ENCODE measurements around the gene TRIM47. TPM values are rescaled to one million over a fixed set of nuclear protein-coding genes. Genes with fewer than 3 reads are reported as not detected.

The TRIM47 gene
- total RNA-seq, 1 experiment from 2014 or later = 15.2 TPM

- no peak for DNase-seq (ENCODE audit: low read depth)
These were observed 47.3 kb downstream of the TRIM47 start for GRCh38 chr17:75831032-75831571.

- DNase-seq (ENCODE audit: low read depth) = no peak
These were observed 48.0 kb downstream of the TRIM47 start for GRCh38 chr17:75830164-75831031.

- DNase-seq (ENCODE audit: low read depth) = no peak
These were observed 48.6 kb downstream of the TRIM47 start for GRCh38 chr17:75829747-75830146.

GRCh38 chr17:75828741-75829140, 49.6 kb downstream of the TRIM47 start:
- DNase-seq (ENCODE audit: low read depth) = no peak

- no peak for DNase-seq (ENCODE audit: low read depth)
These were observed 50.3 kb downstream of the TRIM47 start for GRCh38 chr17:75828076-75828400.

GRCh38 chr17:75827308-75828075, 50.9 kb downstream of the TRIM47 start:
- DNase-seq (ENCODE audit: low read depth) = peak; percentile 64

- no peak for DNase-seq (ENCODE audit: low read depth)
These were observed 51.6 kb downstream of the TRIM47 start for GRCh38 chr17:75826561-75827307.

- DNase-seq (ENCODE audit: low read depth) = no peak
These were observed 52.5 kb downstream of the TRIM47 start for GRCh38 chr17:75825748-75826370.

GRCh38 chr17:75825149-75825552, 53.2 kb downstream of the TRIM47 start:
- no peak for DNase-seq (ENCODE audit: low read depth)

- no peak for DNase-seq (ENCODE audit: low read depth)
These were observed 53.7 kb downstream of the TRIM47 start for GRCh38 chr17:75824666-75825065.

Other genes starting within 250 kb of the TRIM47 start
- not detected in 2 replicates for gene SMIM5, start 245.1 kb downstream of the TRIM47 start, total RNA-seq (2014; rRNA removed; shearing (Covaris generic))
- 17.7 and 18.2 TPM in 2 replicates for gene RECQL5, start 211.4 kb downstream of the TRIM47 start, total RNA-seq (2014; rRNA removed; shearing (Covaris generic))
- 98.3 and 118 TPM in 2 replicates for gene SAP30BP, start 211.2 kb downstream of the TRIM47 start, total RNA-seq (2014; rRNA removed; shearing (Covaris generic))
- 3.6 and 3.9 TPM in 2 replicates for gene ITGB4, start 157.1 kb downstream of the TRIM47 start, total RNA-seq (2014; rRNA removed; shearing (Covaris generic))
- 14.3 and 29.9 TPM in 2 replicates for gene GALK1, start 113.4 kb downstream of the TRIM47 start, total RNA-seq (2014; rRNA removed; shearing (Covaris generic))
- gene UNK, start 93.8 kb downstream of the TRIM47 start, total RNA-seq (2014; rRNA removed; shearing (Covaris generic)) = 36.8 and 40.6 TPM in 2 replicates
- 0.06 and 0.86 TPM in 2 replicates for gene UNC13D, start 34.2 kb downstream of the TRIM47 start, total RNA-seq (2014; rRNA removed; shearing (Covaris generic))
- 17.8 and 21.8 TPM in 2 replicates for gene WBP2, start 23.2 kb downstream of the TRIM47 start, total RNA-seq (2014; rRNA removed; shearing (Covaris generic))
- gene TRIM65, start 18.4 kb upstream of the TRIM47 start, total RNA-seq (2014; rRNA removed; shearing (Covaris generic)) = 15.6 and 24.1 TPM in 2 replicates
- 27.7 and 34.8 TPM in 2 replicates for gene MRPL38, start 26.3 kb upstream of the TRIM47 start, total RNA-seq (2014; rRNA removed; shearing (Covaris generic))
- gene FBF1, start 62.5 kb upstream of the TRIM47 start, total RNA-seq (2014; rRNA removed; shearing (Covaris generic)) = 6.3 and 8.0 TPM in 2 replicates
- 28.5 and 35.0 TPM in 2 replicates for gene ACOX1, start 100.6 kb upstream of the TRIM47 start, total RNA-seq (2014; rRNA removed; shearing (Covaris generic))
- gene TEN1, start 100.7 kb upstream of the TRIM47 start, total RNA-seq (2014; rRNA removed; shearing (Covaris generic)) = 11.1 and 15.0 TPM in 2 replicates
- 1.3 and 1.5 TPM in 2 replicates for gene CDK3, start 122.3 kb upstream of the TRIM47 start, total RNA-seq (2014; rRNA removed; shearing (Covaris generic))
- 0.06 and 0.12 TPM in 2 replicates for gene EVPL, start 148.7 kb upstream of the TRIM47 start, total RNA-seq (2014; rRNA removed; shearing (Covaris generic))
- 19.1 and 25.4 TPM in 2 replicates for gene SRP68, start 193.9 kb upstream of the TRIM47 start, total RNA-seq (2014; rRNA removed; shearing (Covaris generic))
- not detected in 2 replicates for gene GALR2, start 196.2 kb upstream of the TRIM47 start, total RNA-seq (2014; rRNA removed; shearing (Covaris generic))
- not detected in 2 replicates for gene ZACN, start 200.6 kb upstream of the TRIM47 start, total RNA-seq (2014; rRNA removed; shearing (Covaris generic))
- gene EXOC7, start 225.2 kb upstream of the TRIM47 start, total RNA-seq (2014; rRNA removed; shearing (Covaris generic)) = 45.4 and 48.9 TPM in 2 replicates